Measurements from ENCODE around the gene CEBPA.

CEBPA gene

GRCh38 chr19:33301144-33301899, 1.0 kb downstream of the CEBPA start:
- H3K4me1 ChIP-seq (ENCODE audit: control insufficient read depth, insufficient read depth, low read length, poor library complexity, severe bottlenecking): peaks cover 14% of the 10 kb centered on the region
- H3K4me3 ChIP-seq (ENCODE audit: insufficient read depth, low read depth, low read length, poor library complexity, severe bottlenecking): no peak overlapping the region
- H3K9me3 ChIP-seq (ENCODE audit: control insufficient read depth, low read length): no peaks in the 10 kb centered on the region
- H3K27me3 ChIP-seq (replicated peaks; ENCODE audit: control insufficient read depth, insufficient read depth, low read length, poor library complexity, severe bottlenecking): peaks cover 26% of the 10 kb centered on the region
- H3K36me3 ChIP-seq (ENCODE audit: control insufficient read depth, insufficient read depth, low read length): no peaks in the 10 kb centered on the region
- H3K27ac ChIP-seq (ENCODE audit: insufficient read depth, low read length, poor library complexity, severe bottlenecking): no peak overlapping the region
- no peak for DNase-seq

- Histone ChIP-seq H3K4me1 (ENCODE audit: control insufficient read depth, insufficient read depth, low read length, poor library complexity, severe bottlenecking) (peaks cover 14% of the 10 kb centered on the region), H3K27ac (ENCODE audit: insufficient read depth, low read length, poor library complexity, severe bottlenecking) (no peak overlapping the region), H3K27me3 (replicated peaks; ENCODE audit: control insufficient read depth, insufficient read depth, low read length, poor library complexity, severe bottlenecking) (peaks cover 26% of the 10 kb centered on the region), H3K36me3 (ENCODE audit: control insufficient read depth, insufficient read depth, low read length) (no peaks in the 10 kb centered on the region), H3K9me3 (ENCODE audit: control insufficient read depth, low read length) (no peaks in the 10 kb centered on the region), H3K4me3 (ENCODE audit: insufficient read depth, low read depth, low read length, poor library complexity, severe bottlenecking) (no peak overlapping the region)
- no peak for DNase-seq
Measured at GRCh38 chr19:33300894-33301143, 1.5 kb downstream of the CEBPA start.

GRCh38 chr19:33300009-33300893, 2.1 kb downstream of the CEBPA start:
- Histone ChIP-seq H3K36me3 (ENCODE audit: control insufficient read depth, insufficient read depth, low read length) (no peaks in the 10 kb centered on the region), H3K9me3 (ENCODE audit: control insufficient read depth, low read length) (no peaks in the 10 kb centered on the region), H3K27ac (ENCODE audit: insufficient read depth, low read length, poor library complexity, severe bottlenecking) (no peak overlapping the region), H3K4me1 (ENCODE audit: control insufficient read depth, insufficient read depth, low read length, poor library complexity, severe bottlenecking) (peaks cover 14% of the 10 kb centered on the region), H3K27me3 (replicated peaks; ENCODE audit: control insufficient read depth, insufficient read depth, low read length, poor library complexity, severe bottlenecking) (peaks cover 26% of the 10 kb centered on the region), H3K4me3 (ENCODE audit: insufficient read depth, low read depth, low read length, poor library complexity, severe bottlenecking) (no peak overlapping the region)
- DNase-seq: no peak

- H3K9me3 ChIP-seq (ENCODE audit: control insufficient read depth, low read length): no peaks in the 10 kb centered on the region
- no peak overlapping the region for H3K27ac ChIP-seq (ENCODE audit: insufficient read depth, low read length, poor library complexity, severe bottlenecking)
- no peak for DNase-seq
- H3K4me1 ChIP-seq (ENCODE audit: control insufficient read depth, insufficient read depth, low read length, poor library complexity, severe bottlenecking): peaks cover 14% of the 10 kb centered on the region
- H3K4me3 ChIP-seq (ENCODE audit: insufficient read depth, low read depth, low read length, poor library complexity, severe bottlenecking): no peak overlapping the region
- no peaks in the 10 kb centered on the region for H3K36me3 ChIP-seq (ENCODE audit: control insufficient read depth, insufficient read depth, low read length)
- peaks cover 26% of the 10 kb centered on the region for H3K27me3 ChIP-seq (replicated peaks; ENCODE audit: control insufficient read depth, insufficient read depth, low read length, poor library complexity, severe bottlenecking)
Measured at GRCh38 chr19:33299051-33299688, 3.2 kb downstream of the CEBPA start.

- Histone ChIP-seq H3K4me1 (ENCODE audit: control insufficient read depth, insufficient read depth, low read length, poor library complexity, severe bottlenecking) (peaks cover 14% of the 10 kb centered on the region), H3K36me3 (ENCODE audit: control insufficient read depth, insufficient read depth, low read length) (no peaks in the 10 kb centered on the region), H3K9me3 (ENCODE audit: control insufficient read depth, low read length) (no peaks in the 10 kb centered on the region), H3K27me3 (replicated peaks; ENCODE audit: control insufficient read depth, insufficient read depth, low read length, poor library complexity, severe bottlenecking) (peaks cover 23% of the 10 kb centered on the region), H3K27ac (ENCODE audit: insufficient read depth, low read length, poor library complexity, severe bottlenecking) (no peak overlapping the region), H3K4me3 (ENCODE audit: insufficient read depth, low read depth, low read length, poor library complexity, severe bottlenecking) (no peak overlapping the region)
- DNase-seq: no peak
Measured at GRCh38 chr19:33298146-33298911, 4.0 kb downstream of the CEBPA start.

GRCh38 chr19:33297401-33298145, 4.8 kb downstream of the CEBPA start:
- peaks cover 23% of the 10 kb centered on the region for H3K27me3 ChIP-seq (replicated peaks; ENCODE audit: control insufficient read depth, insufficient read depth, low read length, poor library complexity, severe bottlenecking)

GRCh38 chr19:33296488-33296971, 5.8 kb downstream of the CEBPA start:
- Histone ChIP-seq H3K27ac (ENCODE audit: insufficient read depth, low read length, poor library complexity, severe bottlenecking) (no peak overlapping the region), H3K27me3 (replicated peaks; ENCODE audit: control insufficient read depth, insufficient read depth, low read length, poor library complexity, severe bottlenecking) (peaks cover 23% of the 10 kb centered on the region), H3K9me3 (ENCODE audit: control insufficient read depth, low read length) (no peaks in the 10 kb centered on the region), H3K36me3 (ENCODE audit: control insufficient read depth, insufficient read depth, low read length) (no peaks in the 10 kb centered on the region), H3K4me3 (ENCODE audit: insufficient read depth, low read depth, low read length, poor library complexity, severe bottlenecking) (no peak overlapping the region), H3K4me1 (ENCODE audit: control insufficient read depth, insufficient read depth, low read length, poor library complexity, severe bottlenecking) (peaks cover 9% of the 10 kb centered on the region)
- no peak for DNase-seq

More at GRCh38 chr19:33297401-33298145, 4.8 kb downstream of the CEBPA start:
- no peak for DNase-seq
- Histone ChIP-seq H3K9me3 (ENCODE audit: control insufficient read depth, low read length) (no peaks in the 10 kb centered on the region), H3K36me3 (ENCODE audit: control insufficient read depth, insufficient read depth, low read length) (no peaks in the 10 kb centered on the region), H3K27ac (ENCODE audit: insufficient read depth, low read length, poor library complexity, severe bottlenecking) (no peak overlapping the region), H3K4me1 (ENCODE audit: control insufficient read depth, insufficient read depth, low read length, poor library complexity, severe bottlenecking) (peaks cover 9% of the 10 kb centered on the region), H3K4me3 (ENCODE audit: insufficient read depth, low read depth, low read length, poor library complexity, severe bottlenecking) (no peak overlapping the region)

GRCh38 chr19:33295621-33296487, 6.5 kb downstream of the CEBPA start:
- Histone ChIP-seq H3K27ac (ENCODE audit: insufficient read depth, low read length, poor library complexity, severe bottlenecking) (no peak overlapping the region), H3K9me3 (ENCODE audit: control insufficient read depth, low read length) (no peaks in the 10 kb centered on the region), H3K36me3 (ENCODE audit: control insufficient read depth, insufficient read depth, low read length) (no peaks in the 10 kb centered on the region), H3K4me1 (ENCODE audit: control insufficient read depth, insufficient read depth, low read length, poor library complexity, severe bottlenecking) (peaks cover 3% of the 10 kb centered on the region), H3K4me3 (ENCODE audit: insufficient read depth, low read depth, low read length, poor library complexity, severe bottlenecking) (no peak overlapping the region), H3K27me3 (replicated peaks; ENCODE audit: control insufficient read depth, insufficient read depth, low read length, poor library complexity, severe bottlenecking) (peaks cover 18% of the 10 kb centered on the region)
- DNase-seq: no peak

Data from effector memory CD4-positive, alpha-beta T cell (primary cell).